NCI-H510A treated with DMSO at 0.1 percent for 48 hours (cell line): ENCODE results near the gene GPRC5A.

Experiments
- DNase-seq: peaks from one replicate; lab custom pipeline; 2025; lab: John Stamatoyannopoulos, UW

GPRC5A gene

DNA sequence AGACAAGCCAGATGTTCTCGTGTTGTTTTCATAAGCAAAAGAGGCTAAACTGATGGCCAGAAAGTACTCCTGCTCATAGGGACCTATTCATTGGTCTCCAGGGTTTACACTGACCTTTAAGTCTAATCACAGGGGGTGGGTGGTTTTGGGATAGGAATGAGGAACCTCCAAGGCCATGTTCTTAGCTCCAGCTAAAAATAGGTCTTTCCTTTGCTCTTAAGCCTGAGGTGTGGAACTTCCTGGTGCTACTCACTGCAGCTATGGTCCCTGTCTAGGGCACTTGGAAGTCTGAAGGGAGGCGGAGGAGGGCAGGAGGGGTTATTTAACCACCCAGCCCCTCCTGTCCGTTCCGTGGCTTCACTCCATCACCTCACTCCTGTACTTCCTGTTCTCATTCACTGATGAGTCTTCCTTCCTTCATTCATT is 18.6 kb downstream of the GPRC5A start:
- DNase-seq, result no peak

DNA sequence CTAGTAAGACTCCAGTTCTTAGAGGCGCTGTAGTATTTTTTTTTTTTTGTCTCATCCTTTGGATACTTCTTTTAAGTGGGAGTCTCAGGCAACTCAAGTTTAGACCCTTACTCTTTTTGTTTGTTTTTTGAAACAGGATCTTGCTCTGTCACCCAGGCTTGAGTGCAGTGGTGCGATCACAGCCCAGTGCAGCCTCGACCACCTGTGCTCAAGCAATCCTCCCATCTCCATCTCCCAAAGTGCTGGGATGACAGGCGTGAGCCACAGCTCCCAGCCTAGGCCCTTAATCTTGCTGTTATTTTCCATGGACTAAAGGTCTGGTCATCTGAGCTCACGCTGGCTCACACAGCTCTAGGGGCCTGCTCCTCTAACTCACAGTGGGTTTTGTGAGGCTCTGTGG is 21.3 kb downstream of the GPRC5A start:
- no peak for DNase-seq

DNA sequence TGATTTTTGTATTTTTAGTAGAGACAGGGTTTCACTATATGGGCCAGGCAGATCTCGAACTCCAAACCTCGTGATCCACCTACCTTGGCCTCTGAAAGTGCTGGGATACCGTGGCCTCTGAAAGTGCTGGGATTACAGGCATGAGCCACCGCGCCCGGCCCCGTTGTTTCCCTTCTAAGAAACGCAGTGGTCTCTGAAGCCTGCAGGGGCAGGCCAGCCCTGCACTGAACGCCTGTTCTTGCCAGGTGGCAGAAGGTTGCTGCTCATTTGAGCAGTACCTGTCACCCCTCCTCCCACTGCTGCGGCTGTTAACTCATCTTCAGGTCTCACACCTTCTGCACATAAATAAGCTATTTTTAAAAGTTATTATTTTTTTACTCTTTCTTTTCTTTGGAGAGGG is 24.3 kb downstream of the GPRC5A start:
- DNase-seq, result no peak

DNA sequence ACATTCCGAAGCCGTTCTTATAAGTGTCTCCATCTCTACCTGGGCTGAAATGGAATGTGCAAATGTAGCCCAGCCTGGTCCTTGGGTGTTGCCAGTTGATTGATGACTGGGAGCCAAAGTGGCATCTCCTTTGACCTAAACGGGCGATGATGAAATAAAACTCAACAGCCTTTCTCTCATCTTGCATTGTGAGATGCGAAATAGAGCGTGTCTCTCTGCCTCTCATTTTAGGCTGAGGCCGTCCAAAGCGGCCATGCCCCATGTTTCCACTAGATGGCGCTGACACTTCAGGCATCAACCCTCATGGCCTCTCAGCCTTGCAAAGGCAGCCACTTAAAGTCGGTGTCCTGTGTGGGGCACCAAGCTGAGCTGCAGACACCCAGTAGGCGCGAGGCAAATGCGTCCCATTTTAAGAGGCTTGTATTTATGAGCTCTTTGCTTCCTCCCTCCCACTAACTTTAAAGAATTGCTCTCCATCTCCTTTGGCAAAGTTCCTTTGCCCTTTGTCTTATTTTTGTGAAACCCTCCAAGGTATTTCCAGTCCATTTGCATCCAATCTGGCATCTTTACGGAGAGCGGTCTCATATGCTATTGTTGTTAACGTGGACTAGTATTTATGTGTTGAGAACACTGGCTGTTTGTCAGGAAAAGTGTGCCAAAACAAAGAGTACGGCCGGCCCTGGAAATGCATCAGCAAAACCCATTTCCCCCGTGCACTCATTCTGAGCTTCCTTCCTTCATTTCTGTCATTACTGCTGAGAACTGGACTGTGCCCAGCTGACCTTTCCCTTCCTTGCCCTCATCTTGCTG is 25.0 kb downstream of the GPRC5A start:
- peak; percentile 78 for DNase-seq

DNA sequence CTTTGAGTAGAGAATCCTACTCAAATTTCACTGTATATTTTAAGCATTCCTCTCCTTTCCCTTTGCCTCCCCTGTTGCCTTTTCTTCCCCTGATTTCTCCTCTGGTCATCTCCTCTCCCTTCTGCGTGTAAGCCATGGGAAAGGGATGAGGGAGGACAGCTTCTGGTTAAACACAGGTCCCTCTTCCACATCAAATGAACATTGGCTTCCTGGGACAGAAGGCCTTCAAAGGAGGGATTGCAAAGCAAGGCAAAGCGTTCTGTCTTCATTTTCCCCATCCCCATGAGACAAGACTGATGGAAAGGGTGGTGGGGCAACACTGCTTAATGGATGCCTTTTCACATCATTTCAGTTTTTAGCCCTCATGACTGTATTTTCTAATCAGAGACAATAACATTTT is 26.2 kb downstream of the GPRC5A start:
- no peak for DNase-seq

DNA sequence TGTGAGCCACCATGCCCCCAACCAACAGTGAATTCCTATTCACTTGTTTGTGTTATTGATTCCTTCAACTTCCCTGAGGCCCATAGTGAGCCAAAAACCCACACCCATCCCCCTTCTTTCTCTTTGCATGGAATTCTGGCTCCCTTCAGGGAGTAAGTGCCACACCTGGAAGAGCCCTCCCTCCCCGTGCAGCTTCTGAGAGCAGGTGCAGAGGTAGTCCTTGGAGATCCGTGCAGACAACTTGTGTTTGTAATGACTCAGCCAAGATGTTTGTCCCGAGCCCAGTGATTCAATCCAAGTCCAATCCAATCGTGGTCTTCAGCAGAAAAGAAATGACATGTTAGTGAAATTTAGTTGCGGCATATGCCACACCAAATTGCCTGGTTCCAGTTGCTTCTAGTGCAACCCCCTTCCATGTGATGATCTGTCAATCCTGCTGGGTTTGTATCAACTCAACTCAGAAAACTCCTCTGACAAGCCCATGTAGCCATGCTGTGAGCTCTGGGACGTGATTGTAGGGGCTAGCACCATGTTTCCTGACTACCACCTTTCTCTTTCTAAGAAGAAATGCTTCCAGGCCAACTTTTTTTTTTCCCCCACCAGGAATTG is 27.5 kb downstream of the GPRC5A start:
- no peak for DNase-seq

DNA sequence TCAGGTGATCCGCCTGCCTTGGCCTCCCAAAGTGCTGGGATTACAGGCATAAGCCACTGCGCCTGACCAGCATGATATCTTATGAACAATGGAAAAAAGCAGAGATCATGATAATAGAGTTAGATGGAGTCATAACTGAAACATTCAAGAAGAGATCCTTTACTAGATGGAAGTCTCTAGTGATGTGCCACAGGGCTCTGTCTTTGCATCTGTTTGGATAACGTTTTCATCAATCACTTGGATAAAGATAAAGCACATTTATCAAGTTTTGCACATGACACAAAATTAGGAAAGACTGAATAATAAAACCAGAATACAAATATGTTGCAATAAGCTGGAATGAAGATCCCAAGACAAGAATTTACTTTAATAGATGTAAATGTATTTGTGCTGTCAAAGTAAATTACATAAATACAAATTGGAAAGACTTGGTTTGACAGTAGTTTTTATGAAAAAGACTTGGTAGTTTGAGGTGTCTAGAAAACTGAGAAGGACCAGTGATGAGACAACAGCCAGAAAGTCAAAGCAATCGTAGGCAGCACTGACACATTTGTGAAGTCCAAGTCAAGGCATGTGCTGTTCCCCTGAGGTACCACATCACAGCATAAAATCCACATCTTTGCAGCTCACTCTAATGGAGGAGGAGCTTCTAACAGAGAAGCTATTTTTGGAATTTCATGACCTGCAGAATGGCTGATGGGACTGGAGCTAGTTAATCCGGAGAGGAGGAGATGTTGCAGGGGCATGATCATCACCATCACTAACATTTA is 28.5 kb downstream of the GPRC5A start:
- no peak for DNase-seq

DNA sequence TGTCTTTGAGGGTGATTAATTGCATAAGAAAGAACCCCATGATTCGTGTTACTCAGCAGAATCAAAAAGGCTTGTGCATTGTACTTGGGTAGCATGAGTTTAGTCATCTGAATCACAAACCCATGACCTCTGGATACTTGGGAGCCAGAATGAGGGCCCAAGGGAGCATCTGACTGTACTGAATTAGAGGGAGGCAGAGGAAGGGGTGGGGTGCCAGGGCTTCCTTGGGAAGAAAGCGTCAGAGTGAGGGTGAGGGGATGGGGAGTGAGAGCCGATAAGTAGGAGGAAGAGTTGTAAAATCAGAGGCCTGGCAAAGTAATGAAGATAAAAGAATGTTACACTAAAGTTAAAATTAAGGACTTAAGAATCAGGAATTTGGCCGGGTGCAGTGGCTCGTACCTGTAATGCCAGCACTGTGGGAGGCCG is 30.8 kb downstream of the GPRC5A start:
- DNase-seq, result no peak

DNA sequence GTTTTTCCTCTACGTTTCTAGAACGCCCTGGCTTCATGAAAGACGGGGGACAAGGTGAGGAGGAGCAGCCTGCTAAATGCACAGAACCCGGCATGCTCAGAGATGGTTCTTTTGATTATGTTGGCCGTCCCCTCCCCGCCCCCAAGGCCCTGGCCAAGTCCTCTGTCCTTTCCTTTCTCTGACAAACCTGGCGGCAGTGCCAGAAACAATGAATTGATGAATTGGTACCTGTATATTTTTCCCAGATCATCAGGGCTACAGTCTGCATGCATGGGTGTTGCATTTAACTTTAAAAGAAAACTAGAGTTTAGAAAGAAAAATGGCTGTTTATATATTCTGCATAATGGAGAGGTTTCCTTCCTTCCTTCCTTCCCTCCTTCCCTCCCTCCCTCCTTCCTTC is 31.6 kb downstream of the GPRC5A start:
- no peak for DNase-seq

DNA sequence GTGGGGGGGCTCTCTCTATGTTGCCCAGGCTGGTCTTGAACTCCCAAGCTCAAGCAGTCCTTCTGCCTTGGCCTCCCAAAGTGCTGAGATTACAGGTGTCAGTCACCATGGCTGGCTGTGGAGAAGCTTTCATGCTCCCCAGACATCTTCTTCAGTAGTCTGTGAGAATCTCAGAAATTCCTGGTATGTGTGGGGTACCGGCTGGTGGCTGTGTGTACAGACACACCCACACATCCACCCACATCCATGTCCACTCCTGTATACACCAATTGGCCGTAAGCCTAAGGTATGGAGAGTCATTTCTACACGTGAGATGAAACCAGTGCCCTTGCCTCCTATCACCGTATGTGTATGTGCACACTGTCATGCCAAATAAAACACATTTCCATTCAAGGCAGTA is 32.8 kb downstream of the GPRC5A start:
- no peak for DNase-seq

DNA sequence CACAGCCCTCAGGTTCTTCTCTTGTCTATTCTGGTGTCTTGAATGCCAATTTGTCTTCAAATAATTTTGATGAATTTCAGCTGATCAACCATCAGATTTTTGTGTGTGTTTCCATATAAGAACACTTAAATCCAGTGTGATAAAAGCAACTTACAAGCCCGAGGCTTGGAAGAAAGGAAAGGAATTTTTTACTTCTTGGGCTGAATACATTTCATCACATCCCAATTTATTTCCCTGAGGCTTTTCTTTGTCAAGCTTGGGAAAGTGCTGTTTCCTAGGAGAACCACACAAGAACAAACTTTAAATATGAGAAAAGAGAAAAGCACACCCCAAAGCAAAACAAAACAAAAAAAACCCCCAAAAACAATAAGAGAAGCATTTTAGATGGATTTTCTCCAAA is 34.0 kb downstream of the GPRC5A start:
- DNase-seq, result no peak

DNA sequence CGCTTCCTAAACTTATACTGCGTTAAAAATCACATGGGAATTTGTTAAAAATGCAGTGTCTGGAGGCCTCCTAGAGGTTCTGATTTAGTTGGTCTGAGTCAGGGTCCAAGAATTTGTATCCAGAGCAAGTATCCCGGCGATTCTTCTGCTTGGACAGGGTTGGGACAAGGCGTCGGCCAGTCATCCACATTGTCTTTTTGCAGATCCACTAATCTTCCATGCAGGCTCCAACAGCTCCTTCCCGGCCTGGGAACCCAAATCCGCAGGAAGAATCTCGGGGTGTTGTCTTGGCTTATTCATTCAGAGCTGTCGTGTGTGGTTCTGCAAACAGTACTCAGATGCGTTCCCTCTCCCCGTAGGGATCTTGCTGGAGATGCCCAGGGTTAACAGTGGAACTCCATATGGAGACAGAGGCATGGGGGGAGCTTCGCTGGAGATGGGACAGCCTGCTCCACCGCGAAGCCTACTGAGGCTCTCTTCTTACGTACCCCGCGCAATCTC is 35.3 kb downstream of the GPRC5A start:
- DNase-seq, result no peak

DNA sequence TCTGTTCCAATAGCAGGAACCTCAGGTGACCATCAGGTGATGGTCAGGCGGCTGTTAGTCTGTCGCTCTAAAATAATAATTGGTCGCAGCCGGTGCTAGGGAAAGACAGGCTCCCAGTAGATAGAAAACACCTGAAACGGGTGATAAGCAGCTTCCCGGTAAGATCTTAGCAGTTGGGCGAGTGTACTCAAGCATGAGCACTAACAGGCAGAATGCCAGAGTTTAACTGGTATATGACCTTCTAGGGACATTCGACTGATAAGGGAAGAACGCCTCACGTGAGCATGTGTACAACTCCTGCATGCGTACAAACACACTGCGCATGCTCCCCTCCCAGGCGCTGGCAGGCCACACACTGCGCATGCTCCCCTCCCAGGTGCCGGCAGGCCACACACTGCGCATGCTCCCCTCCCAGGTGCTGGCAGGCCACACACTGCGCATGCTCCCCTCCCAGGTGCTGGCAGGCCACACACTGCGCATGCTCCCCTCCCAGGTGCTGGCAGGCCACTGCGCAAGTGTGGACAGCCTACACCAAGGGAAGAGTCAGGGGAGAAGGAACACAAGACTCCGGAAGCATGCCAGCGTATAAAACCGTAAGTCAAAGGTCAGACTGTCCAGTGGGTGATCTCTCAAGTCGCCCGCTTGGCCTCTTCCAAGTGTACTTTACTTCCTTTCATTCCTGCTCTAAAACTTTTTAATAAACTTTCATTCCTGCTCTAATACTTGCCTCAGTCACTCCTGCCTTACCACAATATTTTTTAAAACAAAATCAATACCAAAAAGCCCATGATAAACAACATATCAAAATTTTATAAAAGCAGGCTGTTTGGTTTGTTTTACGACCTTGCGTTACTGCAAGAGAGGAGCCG is 36.1 kb downstream of the GPRC5A start:
- peak; percentile 62 for DNase-seq

DNA sequence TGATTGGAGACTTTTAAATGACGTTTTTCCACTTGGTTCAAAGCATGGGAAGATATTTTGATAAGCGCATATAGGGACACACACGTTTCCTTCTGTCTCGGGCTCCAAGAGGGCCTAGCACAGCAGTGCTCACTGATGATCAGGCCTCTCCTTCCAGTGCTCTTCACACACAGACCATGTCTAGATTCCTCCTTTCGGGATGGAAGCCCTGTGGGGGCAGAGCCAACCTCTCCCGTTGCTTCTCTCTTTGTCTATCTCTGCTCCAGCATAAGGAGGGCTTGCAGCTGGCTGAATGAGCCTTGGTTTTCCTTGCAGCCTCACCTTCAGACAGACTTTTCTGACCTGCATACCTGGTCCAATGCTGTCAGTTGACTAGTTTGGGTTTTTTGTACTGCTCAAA is 38.3 kb downstream of the GPRC5A start:
- no peak for DNase-seq

DNA sequence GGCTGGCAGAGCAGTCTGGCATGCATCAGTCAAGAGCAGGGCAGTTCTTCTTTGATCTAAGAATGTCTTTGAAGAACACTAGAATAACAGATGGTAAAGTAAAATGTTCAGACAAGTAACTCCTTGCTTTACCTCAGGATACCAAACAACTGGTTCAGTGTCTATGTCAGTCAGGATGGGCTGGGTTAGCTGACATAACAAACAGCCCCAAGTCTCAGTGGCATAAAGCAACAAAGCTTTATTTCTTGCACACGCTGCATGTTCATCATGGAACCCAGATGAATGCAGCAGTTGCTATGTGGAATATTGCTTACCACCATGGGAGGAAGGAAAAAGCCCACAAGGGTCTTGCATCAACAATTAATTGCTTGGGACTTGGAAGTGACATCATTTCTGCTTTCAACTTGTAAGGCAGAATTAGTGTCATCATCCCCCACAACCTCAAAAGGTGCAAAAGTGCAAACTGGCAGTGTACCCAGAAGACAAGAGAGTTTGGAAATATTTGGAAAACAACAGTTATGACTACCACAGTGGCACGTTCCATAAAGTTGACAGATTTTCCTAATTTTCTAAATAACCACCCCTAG is 39.4 kb downstream of the GPRC5A start:
- DNase-seq, result no peak

DNA sequence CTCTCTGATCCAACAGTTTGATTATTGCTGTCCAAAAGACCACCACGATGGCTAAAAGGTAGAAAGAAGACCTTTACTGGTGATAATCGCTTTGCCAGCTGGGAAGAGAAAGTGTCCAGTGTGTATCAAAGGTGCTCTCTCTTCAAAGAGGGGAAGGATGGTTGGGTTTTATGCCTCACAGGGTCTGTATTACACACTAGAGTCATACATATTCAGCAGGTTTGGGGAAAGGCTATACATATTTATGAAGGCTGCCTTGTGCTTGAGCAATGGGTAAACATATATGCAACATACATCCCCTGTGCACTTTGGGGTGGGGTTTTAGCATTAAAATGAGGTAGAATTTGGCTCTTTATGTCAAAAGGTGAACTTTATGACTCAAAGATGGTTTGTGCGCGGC is 42.4 kb downstream of the GPRC5A start:
- DNase-seq, result no peak

DNA sequence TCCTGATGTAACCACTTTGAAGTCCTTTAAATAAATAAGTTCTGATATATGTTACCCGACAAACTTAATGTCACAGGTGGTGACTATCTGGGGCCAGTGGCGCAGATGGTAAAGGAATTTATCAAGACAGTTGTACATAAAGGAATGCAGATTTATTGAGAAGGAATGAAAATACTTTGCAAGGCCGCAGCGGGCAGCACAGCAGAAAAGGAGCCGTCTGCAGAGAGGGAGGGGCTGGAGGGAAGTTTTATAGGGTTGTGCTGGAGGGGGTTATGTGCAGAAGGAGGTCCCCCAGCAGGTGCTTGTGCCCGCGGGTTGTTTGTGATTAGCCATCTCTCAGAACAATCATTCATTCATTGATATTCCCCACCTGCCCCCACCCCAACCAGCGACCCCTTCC is 43.2 kb downstream of the GPRC5A start:
- no peak for DNase-seq

DNA sequence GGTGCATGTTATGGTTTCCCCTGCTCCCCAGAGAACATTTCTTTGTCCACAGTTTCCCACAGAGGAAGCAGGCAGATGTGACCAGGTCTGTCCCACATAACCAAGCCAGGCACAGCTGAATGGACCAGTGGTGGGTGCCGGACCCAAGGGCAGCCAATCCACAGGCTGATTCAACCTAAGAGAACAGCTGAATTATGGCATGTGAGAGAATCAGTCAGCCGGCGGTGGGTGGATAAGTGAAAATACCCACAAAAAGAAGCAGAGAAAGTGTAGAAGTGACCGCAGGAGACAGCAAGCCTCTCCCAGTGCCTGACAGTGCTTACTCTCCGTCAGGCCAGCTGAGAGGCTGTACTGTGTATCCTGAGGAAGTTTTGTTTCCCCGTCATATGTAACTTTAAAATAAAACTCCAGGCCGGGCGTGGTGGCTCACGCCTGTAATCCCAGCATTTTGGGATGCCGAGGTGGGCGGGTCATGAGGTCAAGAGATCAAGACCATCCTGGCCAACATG is 45.7 kb downstream of the GPRC5A start:
- DNase-seq, result no peak

DNA sequence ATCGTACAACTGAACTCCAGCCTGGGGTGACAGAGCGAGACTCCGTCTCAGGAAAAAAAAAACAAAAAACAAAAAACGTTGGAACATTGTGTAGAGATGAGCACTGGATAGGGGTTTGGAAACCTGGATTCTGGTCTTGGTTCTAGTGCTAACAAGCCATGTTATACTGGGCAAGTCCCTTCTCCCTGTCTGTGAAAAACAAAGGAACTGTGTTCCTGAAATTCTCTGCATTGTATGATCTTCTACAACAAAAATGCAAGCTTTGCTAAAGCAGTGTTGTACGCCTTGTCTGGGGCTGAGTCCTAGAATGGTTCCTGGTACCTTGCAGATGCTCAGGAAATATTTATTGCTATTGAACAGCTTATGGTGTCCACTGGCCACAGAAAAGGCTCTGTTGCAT is 47.2 kb downstream of the GPRC5A start:
- no peak for DNase-seq

DNA sequence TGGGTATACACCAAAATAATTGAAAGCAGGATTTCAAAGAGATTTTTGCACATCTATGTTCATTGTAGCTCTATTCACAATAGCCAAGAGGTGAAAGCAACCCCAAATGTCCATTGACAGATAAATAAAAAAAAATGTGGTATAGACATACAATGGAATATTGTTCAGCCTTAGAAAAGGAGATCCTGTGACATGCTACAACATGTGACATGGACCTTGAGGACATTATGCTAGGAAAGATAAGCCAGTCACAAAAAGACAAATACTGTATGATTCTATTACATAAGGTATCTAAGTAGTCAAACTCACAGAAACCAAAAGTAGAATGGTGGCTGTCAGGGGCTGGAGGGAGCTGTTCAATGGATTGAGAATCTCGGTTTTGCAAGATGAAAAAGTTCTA is 48.5 kb downstream of the GPRC5A start:
- DNase-seq, result no peak
